ENCODE results near the gene GRIK2. TPM values are rescaled to one million over a fixed set of nuclear protein-coding genes. Genes with fewer than 3 reads are reported as not detected.

The GRIK2 gene
- total and polyA plus RNA-seq, 8 donors, result 0.61 to 3.5 (median 2.4) TPM

- Histone ChIP-seq H3K9me3 (no peaks in the 10 kb centered on the region), H3K4me3 (no peak overlapping the region), H3K4me1 (no peaks in the 10 kb centered on the region), H3K27ac (no peak overlapping the region), H3K27me3 (no peaks in the 10 kb centered on the region), H3K36me3 (no peaks in the 10 kb centered on the region)
- 19 to 29% methylated on average over 30 of the region's 30 CpGs for WGBS, 2 donors
- FAIRE-seq (no peak), ATAC-seq (no peak), DNase-seq (peak in 1 of 6 donors; percentile 29)
- intact Hi-C loops (cut with DNase I), result no loop called here
- no peak for TF ChIP-seq CTCF (IDR thresholded peaks at IDR 0.05)
Observed at GRCh38 chr6:101399616-101400162, 6.2 kb downstream of the GRIK2 start.

- no peak for DNase-seq
- no peaks in the 10 kb centered on the region for H3K36me3 ChIP-seq
- intact Hi-C loops (cut with DNase I), result no loop called here
- H3K27me3 ChIP-seq, result no peaks in the 10 kb centered on the region
- no peak overlapping the region for H3K27ac ChIP-seq
- TF ChIP-seq CTCF (IDR thresholded peaks at IDR 0.05), result no peak
- no peak for FAIRE-seq
- no peak overlapping the region for H3K4me3 ChIP-seq
- WGBS, 2 donors, result 40 to 54% methylated on average over 10 of the region's 10 CpGs
- ATAC-seq, result no peak
- no peaks in the 10 kb centered on the region for H3K4me1 ChIP-seq
- H3K9me3 ChIP-seq, result no peaks in the 10 kb centered on the region
Observed at GRCh38 chr6:101400326-101401135, 7.0 kb downstream of the GRIK2 start.

- no peak for TF ChIP-seq CTCF (IDR thresholded peaks at IDR 0.05)
- no peaks in the 10 kb centered on the region for H3K27me3 ChIP-seq
- intact Hi-C loops (cut with DNase I), result no loop called here
- DNase-seq (no peak), ATAC-seq (no peak), FAIRE-seq (no peak)
- H3K4me3 ChIP-seq, result no peak overlapping the region
- H3K36me3 ChIP-seq, result no peaks in the 10 kb centered on the region
- no peaks in the 10 kb centered on the region for H3K4me1 ChIP-seq
- WGBS, 2 donors, result 41 to 50% methylated on average over 10 of the region's 10 CpGs
- H3K27ac ChIP-seq, result no peak overlapping the region
- H3K9me3 ChIP-seq, result no peaks in the 10 kb centered on the region
Observed at GRCh38 chr6:101401171-101401570, 7.7 kb downstream of the GRIK2 start.

- no peaks in the 10 kb centered on the region for H3K36me3 ChIP-seq
- no peaks in the 10 kb centered on the region for H3K27me3 ChIP-seq
- peak in 2 of 4 donors; percentile 76 to 79 for ATAC-seq
- no peak overlapping the region for H3K27ac ChIP-seq
- peak in 1 of 6 donors; percentile 43 for DNase-seq
- H3K9me3 ChIP-seq, result no peaks in the 10 kb centered on the region
- H3K4me3 ChIP-seq, result no peak overlapping the region
- TF ChIP-seq CTCF (IDR thresholded peaks at IDR 0.05), result no peak
- FAIRE-seq, result no peak
- no peaks in the 10 kb centered on the region for H3K4me1 ChIP-seq
- intact Hi-C loops (cut with DNase I), result no loop called here
- 6% methylated on average over 48 to 50 of the region's 50 CpGs for WGBS, 2 donors
Observed at GRCh38 chr6:101401792-101402621, 8.5 kb downstream of the GRIK2 start.

Data from pancreas (tissue), 10 donors.